ENCODE measurements around the gene TECPR2. TPM values are rescaled to one million over a fixed set of nuclear protein-coding genes. Genes with fewer than 3 reads are reported as not detected.
A peak's percentile ranks its signal among the peaks of the same experiment; 100 is the strongest.

The TECPR2 gene
- total and polyA plus RNA-seq, 9 donors = 8.3 to 15.1 (median 12.1) TPM

DNA sequence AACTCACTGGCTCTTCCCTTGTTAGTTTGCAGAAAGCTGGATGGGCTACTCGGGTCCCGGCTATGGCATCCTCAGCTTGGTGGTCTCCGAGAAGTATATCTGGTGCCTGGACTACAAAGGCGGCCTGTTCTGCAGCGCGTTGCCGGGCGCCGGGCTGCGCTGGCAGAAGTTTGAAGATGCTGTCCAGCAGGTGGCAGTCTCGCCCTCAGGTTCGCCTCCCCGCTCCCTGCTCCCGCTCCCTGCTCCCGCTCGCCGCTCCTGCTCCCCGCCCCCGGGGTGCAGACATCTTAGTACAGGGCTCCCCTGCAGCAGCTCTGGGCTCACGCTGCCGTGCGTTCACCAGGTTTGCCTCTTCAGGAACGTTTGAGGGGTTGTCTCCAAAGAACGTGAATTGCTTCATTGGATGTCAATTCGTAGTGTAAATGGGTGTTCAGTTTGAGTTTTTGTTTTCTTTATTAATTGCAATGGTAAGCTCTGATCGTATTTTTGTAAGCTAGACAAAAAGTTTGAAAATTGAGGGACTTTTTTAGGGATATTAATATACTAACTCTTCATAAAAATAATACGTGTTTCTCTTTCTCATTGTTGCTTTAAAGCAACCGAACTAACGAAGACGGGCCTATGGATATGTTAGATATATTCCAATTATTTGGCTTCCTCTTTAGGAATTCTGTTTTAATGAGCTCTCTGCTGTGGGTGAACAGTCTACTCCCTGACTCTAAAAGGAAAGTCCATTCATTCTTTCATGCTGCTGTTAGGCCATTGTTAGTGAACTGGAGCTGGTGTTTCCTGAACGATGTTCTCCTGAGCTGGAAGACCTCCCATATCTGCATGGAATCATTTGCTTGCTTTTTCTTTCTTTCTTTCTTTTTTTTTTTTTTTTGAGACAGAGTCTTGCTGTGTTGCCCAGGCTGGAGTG is 75.5 kb downstream of the TECPR2 start:
- peak overlapping the region; percentile 28 for H3K4me3 ChIP-seq (ENCODE audit: low read length)
- H3K4me1 ChIP-seq (ENCODE audit: control insufficient read depth, insufficient read depth, low read length) = no peaks in the 10 kb centered on the region
- no peak overlapping the region for H3K27ac ChIP-seq (ENCODE audit: low read length)
- H3K27me3 ChIP-seq (ENCODE audit: control insufficient read depth, insufficient read depth, low read length) = no peaks in the 10 kb centered on the region
- 7% methylated on average over 23 of the region's 31 CpGs for WGBS (ENCODE audit: insufficient coverage)
- peak; percentile 94 for DNase-seq
- H3K36me3 ChIP-seq (ENCODE audit: control insufficient read depth, insufficient read depth, low read length) = peaks cover 71% of the 10 kb centered on the region
- no peaks in the 10 kb centered on the region for H3K9me3 ChIP-seq (replicated peaks; ENCODE audit: control insufficient read depth, low read depth, low read length)

- 94% methylated on average over 8 of the region's 8 CpGs for WGBS (ENCODE audit: insufficient coverage)
- Histone ChIP-seq H3K4me1 (ENCODE audit: control insufficient read depth, insufficient read depth, low read length) (no peaks in the 10 kb centered on the region), H3K36me3 (ENCODE audit: control insufficient read depth, insufficient read depth, low read length) (peaks cover 71% of the 10 kb centered on the region), H3K9me3 (replicated peaks; ENCODE audit: control insufficient read depth, low read depth, low read length) (no peaks in the 10 kb centered on the region), H3K4me3 (ENCODE audit: low read length) (no peak overlapping the region), H3K27me3 (ENCODE audit: control insufficient read depth, insufficient read depth, low read length) (no peaks in the 10 kb centered on the region), H3K27ac (ENCODE audit: low read length) (no peak overlapping the region)
- no peak for DNase-seq
Measured at GRCh38 chr14:102439556-102439955, 76.8 kb downstream of the TECPR2 start.

GRCh38 chr14:102440392-102440791 is 77.7 kb downstream of the TECPR2 start:
- no peak overlapping the region for H3K27ac ChIP-seq (ENCODE audit: low read length)
- WGBS (ENCODE audit: insufficient coverage) = 99% methylated on average over 10 of the region's 11 CpGs
- DNase-seq = no peak
- no peaks in the 10 kb centered on the region for H3K9me3 ChIP-seq (replicated peaks; ENCODE audit: control insufficient read depth, low read depth, low read length)
- H3K4me3 ChIP-seq (ENCODE audit: low read length) = no peak overlapping the region
- H3K27me3 ChIP-seq (ENCODE audit: control insufficient read depth, insufficient read depth, low read length) = no peaks in the 10 kb centered on the region
- H3K36me3 ChIP-seq (ENCODE audit: control insufficient read depth, insufficient read depth, low read length) = peaks cover 70% of the 10 kb centered on the region
- H3K4me1 ChIP-seq (ENCODE audit: control insufficient read depth, insufficient read depth, low read length) = no peaks in the 10 kb centered on the region

GRCh38 chr14:102442241-102443211 is 79.8 kb downstream of the TECPR2 start:
- no peaks in the 10 kb centered on the region for H3K9me3 ChIP-seq (replicated peaks; ENCODE audit: control insufficient read depth, low read depth, low read length)
- no peak overlapping the region for H3K4me3 ChIP-seq (ENCODE audit: low read length)
- no peaks in the 10 kb centered on the region for H3K27me3 ChIP-seq (ENCODE audit: control insufficient read depth, insufficient read depth, low read length)
- H3K4me1 ChIP-seq (ENCODE audit: control insufficient read depth, insufficient read depth, low read length) = no peaks in the 10 kb centered on the region
- 78% methylated on average over 15 of the region's 15 CpGs for WGBS (ENCODE audit: insufficient coverage)
- no peak for DNase-seq
- H3K36me3 ChIP-seq (ENCODE audit: control insufficient read depth, insufficient read depth, low read length) = peaks cover 70% of the 10 kb centered on the region
- H3K27ac ChIP-seq (ENCODE audit: low read length) = no peak overlapping the region

DNA sequence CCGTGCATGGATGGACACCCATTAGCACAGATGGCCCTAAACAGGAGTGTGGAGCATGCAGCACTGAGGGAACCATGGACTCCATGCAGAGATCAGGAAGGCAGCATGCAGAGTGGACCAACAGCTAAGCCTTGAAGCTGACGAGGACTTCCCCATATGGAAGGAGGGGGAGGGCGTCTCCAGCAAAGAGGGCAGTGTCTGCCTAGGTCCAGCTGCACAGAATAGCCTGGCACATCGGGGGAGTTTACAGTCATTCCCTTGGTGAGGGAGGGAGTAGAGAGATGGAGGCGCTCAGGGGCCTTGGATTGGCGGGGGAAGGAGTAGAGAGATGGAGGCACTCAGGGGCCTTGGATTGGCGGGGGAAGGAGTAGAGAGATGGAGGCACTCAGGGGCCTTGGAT is 82.3 kb downstream of the TECPR2 start:
- DNase-seq = no peak
- no peaks in the 10 kb centered on the region for H3K27me3 ChIP-seq (ENCODE audit: control insufficient read depth, insufficient read depth, low read length)
- 90% methylated on average over 7 of the region's 7 CpGs for WGBS (ENCODE audit: insufficient coverage)
- no peak overlapping the region for H3K4me3 ChIP-seq (ENCODE audit: low read length)
- H3K9me3 ChIP-seq (replicated peaks; ENCODE audit: control insufficient read depth, low read depth, low read length) = no peaks in the 10 kb centered on the region
- H3K27ac ChIP-seq (ENCODE audit: low read length) = no peak overlapping the region
- no peaks in the 10 kb centered on the region for H3K4me1 ChIP-seq (ENCODE audit: control insufficient read depth, insufficient read depth, low read length)
- H3K36me3 ChIP-seq (ENCODE audit: control insufficient read depth, insufficient read depth, low read length) = peaks cover 73% of the 10 kb centered on the region

DNA sequence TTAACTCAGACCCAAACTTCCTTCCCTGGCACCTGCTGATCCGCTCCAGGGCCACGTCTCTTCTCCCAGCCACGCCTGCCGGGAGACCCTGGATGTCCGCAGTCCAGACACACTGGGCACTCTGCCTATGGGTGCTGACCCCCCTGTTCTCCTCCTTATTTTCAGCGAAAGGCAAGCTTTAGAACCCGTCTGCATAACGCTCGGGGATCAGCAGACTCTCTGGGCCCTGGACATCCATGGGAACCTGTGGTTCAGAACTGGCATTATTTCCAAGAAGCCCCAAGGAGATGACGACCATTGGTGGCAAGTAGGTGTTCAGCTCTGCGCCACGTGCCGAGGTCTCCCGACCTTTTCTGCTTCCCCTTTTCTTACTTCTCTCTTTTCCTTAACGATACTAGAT is 82.9 kb downstream of the TECPR2 start:
- H3K27me3 ChIP-seq (ENCODE audit: control insufficient read depth, insufficient read depth, low read length) = no peaks in the 10 kb centered on the region
- no peaks in the 10 kb centered on the region for H3K9me3 ChIP-seq (replicated peaks; ENCODE audit: control insufficient read depth, low read depth, low read length)
- no peaks in the 10 kb centered on the region for H3K4me1 ChIP-seq (ENCODE audit: control insufficient read depth, insufficient read depth, low read length)
- no peak overlapping the region for H3K4me3 ChIP-seq (ENCODE audit: low read length)
- no peak overlapping the region for H3K27ac ChIP-seq (ENCODE audit: low read length)
- H3K36me3 ChIP-seq (ENCODE audit: control insufficient read depth, insufficient read depth, low read length) = peaks cover 73% of the 10 kb centered on the region
- DNase-seq = no peak
- 93% methylated on average over 9 of the region's 15 CpGs for WGBS (ENCODE audit: insufficient coverage)

DNA sequence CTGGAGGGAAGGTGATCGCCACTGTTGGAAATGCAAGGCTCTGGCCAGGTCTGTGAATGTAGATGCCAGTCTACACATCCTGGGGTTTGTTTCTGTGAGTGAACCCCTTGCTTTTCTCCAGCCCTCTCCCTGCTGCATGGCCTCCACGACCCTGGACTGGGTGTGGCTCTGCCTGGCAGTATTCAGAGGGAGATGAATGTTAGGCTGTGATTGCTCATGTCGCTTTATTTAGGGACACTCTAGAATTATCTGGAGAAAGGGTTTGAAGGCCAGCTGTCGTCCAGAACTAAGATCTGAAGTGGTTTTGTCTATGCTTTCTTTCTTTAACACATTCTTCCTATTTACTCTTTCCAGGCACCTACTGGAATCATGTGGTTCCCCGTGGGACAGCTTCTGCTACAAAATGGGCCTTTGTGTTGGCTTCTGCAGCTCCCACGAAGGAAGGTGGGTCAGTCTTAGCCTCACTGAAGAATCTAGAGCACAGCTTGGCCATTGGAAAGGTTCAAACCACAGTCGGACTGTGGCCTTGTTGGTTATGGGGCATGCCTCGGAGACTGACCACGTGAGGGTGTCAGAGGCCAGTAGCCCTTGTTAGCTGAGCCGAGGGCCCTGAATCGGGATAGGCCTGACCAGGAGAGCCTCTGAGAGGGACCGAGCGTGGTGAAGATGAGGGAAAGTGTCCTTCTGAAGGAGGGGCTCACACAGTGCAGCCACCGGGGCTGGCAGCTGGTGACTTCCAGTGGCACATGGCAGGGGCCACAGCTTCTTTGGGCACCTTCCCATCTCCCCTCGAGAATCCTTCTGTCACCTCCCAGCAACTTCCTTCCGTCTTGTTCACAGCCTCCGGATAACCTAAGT is 87.7 kb downstream of the TECPR2 start:
- no peak for DNase-seq
- WGBS (ENCODE audit: insufficient coverage) = 90% methylated on average over 12 of the region's 17 CpGs
- H3K4me1 ChIP-seq (ENCODE audit: control insufficient read depth, insufficient read depth, low read length) = peaks cover 3% of the 10 kb centered on the region
- H3K27me3 ChIP-seq (ENCODE audit: control insufficient read depth, insufficient read depth, low read length) = no peaks in the 10 kb centered on the region
- H3K9me3 ChIP-seq (replicated peaks; ENCODE audit: control insufficient read depth, low read depth, low read length) = no peaks in the 10 kb centered on the region
- no peak overlapping the region for H3K4me3 ChIP-seq (ENCODE audit: low read length)
- no peak overlapping the region for H3K27ac ChIP-seq (ENCODE audit: low read length)
- H3K36me3 ChIP-seq (ENCODE audit: control insufficient read depth, insufficient read depth, low read length) = peaks cover 75% of the 10 kb centered on the region

DNA sequence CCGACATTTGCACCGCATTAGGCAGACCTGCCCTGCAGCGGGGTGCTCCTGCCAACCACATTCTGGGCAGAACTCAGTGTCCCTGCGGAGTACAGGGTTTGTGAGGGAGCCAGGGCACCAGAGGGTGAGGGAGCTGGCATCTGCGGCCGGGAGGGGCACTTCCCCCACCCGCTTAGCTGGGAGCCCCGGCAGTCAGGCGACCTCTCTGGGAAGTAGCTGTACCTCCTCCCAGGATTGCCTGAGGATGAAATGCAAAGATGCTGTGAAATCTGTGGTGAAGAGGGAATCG is 88.3 kb downstream of the TECPR2 start:
- DNase-seq = no peak
- Histone ChIP-seq H3K4me1 (ENCODE audit: control insufficient read depth, insufficient read depth, low read length) (peaks cover 3% of the 10 kb centered on the region), H3K9me3 (replicated peaks; ENCODE audit: control insufficient read depth, low read depth, low read length) (no peaks in the 10 kb centered on the region), H3K27me3 (ENCODE audit: control insufficient read depth, insufficient read depth, low read length) (no peaks in the 10 kb centered on the region), H3K36me3 (ENCODE audit: control insufficient read depth, insufficient read depth, low read length) (peaks cover 71% of the 10 kb centered on the region), H3K4me3 (ENCODE audit: low read length) (no peak overlapping the region), H3K27ac (ENCODE audit: low read length) (no peak overlapping the region)
- WGBS (ENCODE audit: insufficient coverage) = 92% methylated on average over 7 of the region's 10 CpGs

- Histone ChIP-seq H3K36me3 (ENCODE audit: control insufficient read depth, insufficient read depth, low read length) (peaks cover 73% of the 10 kb centered on the region), H3K27me3 (ENCODE audit: control insufficient read depth, insufficient read depth, low read length) (no peaks in the 10 kb centered on the region)
- WGBS (ENCODE audit: insufficient coverage) = 96% methylated on average over 24 of the region's 24 CpGs
Measured at GRCh38 chr14:102452302-102452701, 89.6 kb downstream of the TECPR2 start.

More at GRCh38 chr14:102452302-102452701, 89.6 kb downstream of the TECPR2 start:
- Histone ChIP-seq H3K4me1 (ENCODE audit: control insufficient read depth, insufficient read depth, low read length) (peaks cover 3% of the 10 kb centered on the region), H3K4me3 (ENCODE audit: low read length) (no peak overlapping the region), H3K27ac (ENCODE audit: low read length) (no peak overlapping the region), H3K9me3 (replicated peaks; ENCODE audit: control insufficient read depth, low read depth, low read length) (no peaks in the 10 kb centered on the region)
- DNase-seq = no peak
